ENCODE data around the gene CEBPZ.
"Not testable (repeated sequence)": the region's sequence is repeated elsewhere in the genome, so short reads cannot be mapped to it uniquely, and the experiment has no call there.

The CEBPZ gene

GRCh38 chr2:37223131-37223530 lies 8.3 kb downstream of the CEBPZ start:
- no peak for DNase-seq (ENCODE audit: low read depth in 2 of 2)

DNA sequence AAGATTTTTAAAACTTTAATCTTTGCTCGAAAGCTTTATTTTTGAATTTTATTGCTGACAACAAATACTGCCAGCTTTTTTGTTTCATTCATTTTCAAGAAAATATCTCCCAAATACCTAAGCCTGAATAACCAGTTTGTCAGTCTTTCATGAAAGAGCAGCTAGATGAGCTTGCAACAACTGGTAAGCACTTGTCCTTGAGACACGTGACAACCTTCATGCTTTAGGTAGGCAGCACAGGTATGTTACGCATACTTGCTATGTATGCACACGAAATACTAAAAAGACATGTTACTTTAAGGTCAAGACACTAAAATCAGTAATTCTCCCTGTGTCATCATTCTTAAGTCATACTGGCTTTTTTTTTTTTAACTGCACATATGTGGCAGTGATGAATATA lies 12.3 kb downstream of the CEBPZ start:
- no peak for DNase-seq (ENCODE audit: low read depth in 2 of 2)

- DNase-seq (ENCODE audit: low read depth in 2 of 2): no peak
Observed at GRCh38 chr2:37215250-37215649, 16.1 kb downstream of the CEBPZ start.

DNA sequence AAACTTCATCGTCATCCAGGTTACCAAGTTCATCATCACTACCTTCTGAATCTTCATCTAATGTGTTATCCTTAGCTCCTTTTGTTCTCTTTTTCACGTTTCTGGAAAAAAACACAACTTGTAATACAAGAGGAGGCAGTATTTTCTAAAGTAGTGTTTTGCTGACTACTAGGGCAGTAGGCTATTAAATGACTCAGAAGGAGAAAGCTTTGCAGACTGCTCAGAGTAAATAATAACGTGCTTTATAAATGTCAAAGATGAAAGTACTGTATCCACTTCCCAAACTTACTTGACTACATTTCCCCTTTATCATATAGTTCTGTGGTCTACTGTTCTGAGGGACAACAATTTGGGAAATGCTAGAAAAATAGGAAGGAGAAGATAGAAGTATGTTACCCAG lies 19.5 kb downstream of the CEBPZ start:
- DNase-seq (ENCODE audit: low read depth in 2 of 2): no peak

GRCh38 chr2:37211212-37211611 lies 20.2 kb downstream of the CEBPZ start:
- DNase-seq (ENCODE audit: low read depth in 2 of 2): no peak

DNA sequence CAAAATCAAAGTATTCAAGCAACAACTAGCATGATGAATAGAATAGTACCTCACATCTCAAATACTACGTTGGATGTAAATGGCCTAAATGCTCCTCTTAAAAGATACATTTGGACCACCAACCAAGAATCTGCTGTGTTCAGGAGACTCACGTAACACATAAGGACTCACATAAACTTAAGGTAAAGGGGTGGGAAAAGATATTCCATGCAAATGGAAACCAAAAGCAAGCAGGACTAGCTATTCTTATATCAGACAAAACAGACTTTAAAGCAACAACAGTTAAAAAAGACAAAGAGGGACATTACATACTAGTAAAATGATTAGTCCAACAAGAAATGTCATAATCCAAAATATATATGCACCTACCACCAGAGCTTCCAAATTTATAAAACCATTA lies 24.6 kb downstream of the CEBPZ start:
- not testable (repeated sequence) for DNase-seq (ENCODE audit: low read depth in 2 of 2)

DNA sequence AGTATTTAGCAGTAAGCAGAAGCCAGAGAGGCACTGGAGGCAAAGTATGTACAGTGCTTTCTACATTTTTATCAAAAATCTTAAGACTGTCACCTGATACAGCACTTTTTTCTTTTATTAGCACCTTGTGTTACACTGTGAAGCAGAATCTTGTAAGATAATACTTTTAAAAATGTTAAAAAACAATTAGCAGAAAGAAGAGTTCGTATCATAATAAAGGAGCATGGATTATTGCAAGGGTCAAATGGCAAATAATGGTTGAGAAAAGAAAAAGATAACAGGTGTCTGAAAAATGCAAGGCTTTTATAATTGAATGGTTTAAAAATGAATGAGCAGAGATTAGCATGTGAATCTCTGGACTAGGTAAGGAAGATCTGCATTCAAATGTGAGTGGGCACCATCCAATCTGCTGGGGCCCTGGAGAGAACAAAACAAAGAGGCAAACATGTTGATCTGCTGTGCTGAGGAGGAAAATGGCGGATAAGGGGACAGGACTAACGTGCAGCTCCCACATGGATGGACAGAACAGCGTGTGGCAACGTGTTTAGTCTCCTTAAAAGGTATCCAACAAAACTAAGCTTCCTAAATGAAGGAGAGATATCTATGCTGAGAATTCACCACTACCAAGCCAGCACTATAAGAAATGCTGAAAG lies 25.6 kb downstream of the CEBPZ start:
- DNase-seq (ENCODE audit: low read depth in 2 of 2): no peak

DNA sequence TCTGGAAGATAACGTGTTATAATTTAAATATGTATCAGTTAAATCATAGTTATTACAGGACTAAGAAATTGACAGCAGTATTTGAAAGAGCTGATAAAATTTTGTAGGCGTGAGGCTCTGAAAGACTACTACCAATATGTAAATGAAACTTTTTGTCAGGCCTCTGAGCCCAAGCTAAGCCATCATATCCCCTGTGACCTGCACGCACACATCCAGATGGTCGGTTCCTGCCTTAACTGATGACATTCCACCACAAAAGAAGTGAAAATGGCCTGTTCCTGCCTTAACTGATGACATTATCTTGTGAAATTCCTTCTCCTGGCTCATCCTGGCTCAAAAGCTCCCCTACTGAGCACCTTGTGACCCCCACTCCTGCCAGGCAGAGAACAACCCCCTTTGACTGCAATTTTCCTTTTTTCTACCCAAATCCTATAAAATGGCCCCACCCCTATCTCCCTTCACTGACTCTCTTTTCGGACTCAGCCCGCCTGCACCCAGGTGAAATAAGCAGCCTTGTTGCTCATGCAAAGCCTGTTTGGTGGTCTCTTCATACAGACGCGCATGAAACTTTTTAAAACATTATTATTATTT lies 26.2 kb downstream of the CEBPZ start:
- DNase-seq (ENCODE audit: low read depth in 2 of 2): not testable (repeated sequence)

GRCh38 chr2:37203708-37204107 lies 27.7 kb downstream of the CEBPZ start:
- DNase-seq (ENCODE audit: low read depth in 2 of 2): no peak

DNA sequence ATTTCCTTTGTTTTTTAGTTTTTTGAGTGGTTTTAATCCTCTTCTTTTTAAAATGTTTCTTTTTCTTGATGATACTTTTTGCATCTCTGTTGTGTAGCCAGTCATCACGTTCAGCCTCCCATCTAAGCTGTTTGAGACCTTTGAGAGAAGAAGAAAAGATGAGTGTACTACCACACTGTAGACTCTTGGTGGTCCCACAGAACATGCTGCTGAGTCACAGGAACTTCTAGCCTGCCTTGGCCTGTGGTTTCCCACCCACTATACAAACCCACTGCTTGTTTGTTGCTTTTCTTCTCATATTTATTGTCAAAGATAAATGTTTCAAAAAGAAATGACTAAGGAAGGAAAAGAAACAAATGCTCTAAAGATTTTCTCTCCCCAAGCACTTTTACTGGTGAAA lies 29.6 kb downstream of the CEBPZ start:
- DNase-seq (ENCODE audit: low read depth in 2 of 2): peak; percentile 17 to 18

GRCh38 chr2:37201208-37201607 lies 30.2 kb downstream of the CEBPZ start:
- no peak for DNase-seq (ENCODE audit: low read depth in 2 of 2)

DNA sequence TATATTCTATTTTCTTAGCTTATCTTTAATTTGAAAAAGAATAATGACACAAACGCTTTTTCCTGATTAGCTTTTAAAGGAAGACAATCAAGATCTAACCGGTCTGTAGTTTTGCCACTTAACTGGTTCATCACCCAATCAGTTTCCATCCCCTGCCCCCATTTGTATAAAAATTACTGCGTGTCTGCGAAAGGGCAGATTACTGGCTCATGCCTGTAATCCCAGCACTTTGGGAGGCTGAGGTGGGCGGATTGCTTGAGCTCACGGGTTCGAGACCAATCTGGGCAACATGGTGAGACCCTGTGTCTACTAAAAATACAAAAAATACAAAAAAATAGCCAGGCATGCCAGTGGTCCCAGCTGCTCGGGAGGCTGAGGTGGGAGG lies 32.7 kb downstream of the CEBPZ start:
- DNase-seq (ENCODE audit: low read depth in 2 of 2): no peak

GRCh38 chr2:37196320-37197195 lies 34.8 kb downstream of the CEBPZ start, which contains the start of gene CEBPZOS:
Gene CEBPZOS (plus strand): TSS chr2:37196496. CDS start chr2:37199705, 3,209 bp downstream.
- peak; percentile 77 to 85 for DNase-seq (ENCODE audit: low read depth in 2 of 2)

- not testable (repeated sequence) for DNase-seq (ENCODE audit: low read depth in 2 of 2)
Observed at GRCh38 chr2:37195862-37196319, 35.5 kb downstream of the CEBPZ start.

DNA sequence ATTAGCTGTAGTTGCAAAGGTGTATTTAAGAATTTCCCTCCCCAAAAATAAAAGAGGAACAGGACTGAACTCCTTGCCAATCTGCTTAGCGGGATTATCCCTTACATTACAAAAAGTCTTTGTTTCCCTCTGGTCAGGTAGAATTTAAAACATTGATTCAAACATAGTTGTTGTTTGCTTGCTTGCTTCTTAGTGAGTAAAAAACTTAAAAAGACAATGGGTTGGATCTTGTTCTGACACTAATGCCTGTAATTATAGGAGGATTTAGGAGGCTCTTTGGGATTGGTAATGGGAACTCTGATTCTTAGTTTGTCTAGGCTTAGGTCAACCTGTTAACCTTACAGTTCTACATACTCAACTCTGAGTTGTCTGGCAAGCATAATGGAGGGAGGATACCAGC lies 38.8 kb downstream of the CEBPZ start:
- no peak for DNase-seq (ENCODE audit: low read depth in 2 of 2)

DNA sequence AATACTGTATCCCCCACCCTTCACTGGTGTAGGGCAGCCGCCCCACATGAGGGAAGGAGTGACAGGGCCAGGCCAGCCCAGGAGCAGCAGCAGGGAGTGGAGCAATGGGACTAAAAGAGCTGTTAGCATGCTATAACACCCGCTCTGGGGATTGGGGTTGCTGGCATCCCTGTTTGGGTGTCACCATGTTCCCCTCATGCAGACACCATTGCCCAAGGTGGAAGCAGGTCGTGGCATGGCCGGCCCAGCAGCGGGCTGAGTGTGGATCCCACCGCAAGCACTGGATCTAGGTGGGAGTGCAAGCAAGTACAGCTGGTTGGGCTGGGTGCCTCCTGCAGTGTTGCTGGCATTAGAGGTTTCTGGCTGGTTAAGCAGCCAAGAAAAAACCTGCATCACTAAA lies 39.6 kb downstream of the CEBPZ start:
- DNase-seq (ENCODE audit: low read depth in 2 of 2): no peak

GRCh38 chr2:37191253-37191652 lies 40.1 kb downstream of the CEBPZ start:
- DNase-seq (ENCODE audit: low read depth in 2 of 2): no peak

DNA sequence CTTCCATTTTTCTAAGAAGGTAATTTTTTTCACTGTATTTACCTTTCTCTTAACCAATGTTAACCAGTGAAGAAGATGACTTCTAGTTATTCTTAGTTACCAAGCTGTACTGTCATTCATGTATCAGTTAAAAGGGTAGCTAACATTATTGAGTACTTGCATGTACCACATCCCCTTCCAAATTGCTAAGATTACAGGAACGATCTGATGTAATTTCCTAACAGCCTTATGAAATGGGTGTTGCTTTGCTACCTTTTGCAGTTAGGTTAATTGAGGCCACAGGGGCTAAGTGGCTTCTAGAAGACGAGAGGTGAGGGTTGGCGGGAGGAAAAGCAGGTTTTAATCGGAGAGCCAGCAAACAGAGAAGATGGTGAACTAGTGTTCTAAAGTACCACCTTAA lies 41.1 kb downstream of the CEBPZ start:
- no peak for DNase-seq (ENCODE audit: low read depth in 2 of 2)

DNA sequence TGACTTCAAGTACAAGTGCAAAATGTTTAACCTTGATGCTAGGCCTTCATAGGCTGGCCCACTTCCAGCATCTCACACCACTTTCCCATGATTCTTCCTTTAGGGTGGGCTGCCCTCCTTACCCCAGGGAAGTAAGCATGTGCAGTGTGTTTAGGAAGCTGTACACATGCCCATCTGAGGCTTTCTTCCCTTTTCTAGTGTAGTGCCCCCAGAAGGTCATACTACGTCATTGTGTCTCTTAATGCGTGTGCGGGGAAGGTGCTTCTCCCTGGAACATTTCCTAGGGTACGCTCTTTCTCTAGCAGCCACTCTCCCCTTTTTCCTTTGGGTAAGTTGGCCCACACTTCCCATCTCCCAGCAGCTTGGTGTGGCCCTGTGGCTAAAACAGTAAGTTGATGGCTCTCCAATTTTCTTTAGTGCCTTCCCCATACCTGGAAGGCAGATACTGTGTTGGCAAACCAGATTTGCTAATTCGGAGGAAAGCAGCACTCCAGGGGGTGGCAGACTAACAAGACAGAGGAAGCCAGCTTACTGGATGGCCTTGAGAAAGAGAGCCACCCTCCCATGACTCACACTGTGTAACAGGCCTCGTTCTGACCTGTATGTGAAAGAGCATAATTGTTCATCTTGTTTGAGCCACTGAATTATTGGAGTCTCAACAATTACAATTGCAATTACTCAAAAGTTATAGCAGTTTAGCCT lies 41.8 kb downstream of the CEBPZ start:
- no peak for DNase-seq (ENCODE audit: low read depth in 2 of 2)

DNA sequence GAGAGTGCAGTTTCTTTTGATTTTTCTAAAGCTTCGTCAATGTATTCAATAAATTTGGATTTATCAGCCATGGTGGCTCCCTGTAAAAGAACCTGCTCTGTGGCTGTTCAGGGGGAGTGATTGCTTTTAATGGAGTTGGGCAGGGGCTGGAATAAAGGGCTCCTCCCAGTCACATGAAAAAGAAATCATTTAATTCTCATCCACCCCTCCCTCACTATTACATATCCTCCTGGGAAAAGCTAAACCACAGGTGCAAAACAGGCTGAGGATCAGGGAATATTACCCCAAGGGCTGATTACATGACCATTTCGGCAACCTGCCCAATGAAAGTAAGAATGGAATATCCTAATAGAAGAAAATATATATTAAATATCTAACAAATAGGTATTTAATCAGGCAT lies 42.8 kb downstream of the CEBPZ start, which contains the start of gene SULT6B1:
Gene SULT6B1, minus strand, starts transcription at position 101 of the 400 bp plus-strand sequence. Its CDS starts 30 bp downstream, at position 71.
- DNase-seq (ENCODE audit: low read depth in 2 of 2): no peak

DNA sequence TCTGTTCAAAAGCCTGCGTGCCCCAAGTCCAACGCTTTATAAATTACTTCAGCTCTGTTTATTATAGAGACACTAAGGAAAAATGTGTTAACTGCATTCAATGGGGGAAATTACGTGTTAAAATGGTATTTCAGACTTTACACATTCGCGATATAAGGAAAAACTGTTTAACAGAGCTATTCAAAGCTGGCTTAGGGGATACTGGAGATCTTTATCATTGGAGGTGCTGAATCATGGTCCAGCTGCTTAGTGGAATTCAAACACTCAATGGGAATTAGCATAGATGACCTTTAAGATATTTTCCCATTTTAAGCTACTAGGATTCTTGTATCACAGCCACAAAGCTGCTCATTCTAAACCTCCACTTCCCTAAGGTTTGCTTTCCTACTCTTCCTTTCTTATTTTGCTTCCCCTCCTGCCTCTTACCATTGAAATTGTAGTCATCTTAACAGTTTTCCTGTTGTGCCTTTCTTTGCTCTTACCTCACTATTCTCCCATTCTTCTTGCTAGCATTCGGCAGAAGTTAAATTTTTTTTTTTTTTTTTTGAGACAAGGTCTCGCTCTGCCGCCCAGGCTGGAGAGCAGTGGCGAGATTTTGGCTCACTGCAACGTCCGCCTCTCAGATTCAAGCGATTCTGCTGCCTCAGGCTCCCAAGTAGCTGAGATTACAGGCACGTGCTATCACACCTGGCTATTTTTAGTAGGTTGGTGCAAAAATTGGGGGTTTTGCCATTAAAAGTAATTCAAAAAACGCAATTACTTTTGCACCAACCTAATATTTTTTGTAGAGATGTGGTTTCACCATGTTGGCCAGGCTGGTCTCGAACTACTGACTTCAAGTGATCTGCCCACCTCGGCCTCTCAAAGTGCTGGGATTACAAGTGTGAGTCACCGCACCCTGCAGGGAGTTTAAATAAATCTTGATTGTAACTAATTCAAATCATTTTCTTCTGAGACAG lies 49.4 kb downstream of the CEBPZ start:
- DNase-seq (ENCODE audit: low read depth in 2 of 2): no peak
